ENCODE results near the gene SPACA9.

DNA sequence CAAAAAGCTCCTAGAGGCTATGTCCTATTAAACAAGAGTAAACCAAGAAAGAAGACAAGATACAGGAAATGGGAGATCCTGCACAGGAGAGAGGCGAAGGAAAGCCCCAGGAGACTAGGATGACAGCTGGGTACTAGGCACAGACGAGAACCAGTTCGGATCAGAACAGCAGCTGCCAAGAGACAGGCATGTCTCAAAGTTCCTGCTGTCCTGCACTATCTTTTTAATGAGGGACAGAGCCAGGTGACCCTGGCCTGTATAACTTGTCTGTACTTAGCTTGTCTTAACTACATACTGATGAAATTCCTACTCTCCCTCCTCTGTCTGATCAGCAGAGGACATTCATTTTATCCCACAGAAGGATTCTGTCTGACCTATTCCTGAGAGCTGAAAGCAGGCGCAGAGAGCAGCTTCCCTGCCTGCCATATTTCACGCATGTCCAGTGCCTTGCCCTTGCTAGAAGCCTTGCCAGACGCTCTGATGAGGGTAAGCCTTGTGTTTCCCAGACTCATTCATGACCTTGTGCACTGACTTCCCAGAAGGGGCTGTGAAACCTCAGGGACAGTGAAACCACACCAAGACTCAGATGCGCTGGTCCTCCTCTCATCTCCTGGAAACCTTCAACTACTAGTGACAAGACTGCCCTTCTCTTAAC, 41.0 kb downstream of the SPACA9 start:
- TF ChIP-seq CTCF (IDR thresholded peaks at IDR 0.05; ENCODE audit: borderline replicate concordance, extremely low read depth, low read length, poor library complexity, severe bottlenecking), result no peak
- TF ChIP-seq EZH2 (IDR thresholded peaks at IDR 0.05; ENCODE audit: borderline replicate concordance, low read depth, low read length, severe bottlenecking), result no peak

Measured in DND-41 (cell line).